ENCODE measurements around the gene GATC.

GRCh38 chr12:120444676-120445075 lies 1.6 kb upstream of the GATC start:
- TF ChIP-seq CTCF (IDR thresholded peaks at IDR 0.05) (no peak), ZFX (IDR thresholded peaks at IDR 0.05; ENCODE audit: borderline replicate concordance) (no peak)

Measured in 22Rv1 (cell line).